SK-N-MC (cell line): ENCODE data around the gene CALCOCO2.

ENCODE experiments used
- EZH2 ChIP-seq: fragments of 200-600 bp; sonication (generic); IDR thresholded peaks from one replicate; pipeline ENCODE4 v1.6.1; 2017; ENCODE audit warnings: antibody characterized with exemption
- FOXP2 ChIP-seq: optimal IDR thresholded peaks from 2 replicates; pipeline ENCODE3; 2011; ENCODE audit warnings: mild to moderate bottlenecking, moderate library complexity; ENCODE audit not compliant: insufficient read depth; ENCODE audit errors: extremely low read length, control extremely low read depth
- POLR2AphosphoS5 ChIP-seq: IDR thresholded peaks from 2 replicates; pipeline ENCODE4 v1.6.1; 2012; ENCODE audit warnings: mild to moderate bottlenecking, low read depth, low read length, borderline replicate concordance

DNA sequence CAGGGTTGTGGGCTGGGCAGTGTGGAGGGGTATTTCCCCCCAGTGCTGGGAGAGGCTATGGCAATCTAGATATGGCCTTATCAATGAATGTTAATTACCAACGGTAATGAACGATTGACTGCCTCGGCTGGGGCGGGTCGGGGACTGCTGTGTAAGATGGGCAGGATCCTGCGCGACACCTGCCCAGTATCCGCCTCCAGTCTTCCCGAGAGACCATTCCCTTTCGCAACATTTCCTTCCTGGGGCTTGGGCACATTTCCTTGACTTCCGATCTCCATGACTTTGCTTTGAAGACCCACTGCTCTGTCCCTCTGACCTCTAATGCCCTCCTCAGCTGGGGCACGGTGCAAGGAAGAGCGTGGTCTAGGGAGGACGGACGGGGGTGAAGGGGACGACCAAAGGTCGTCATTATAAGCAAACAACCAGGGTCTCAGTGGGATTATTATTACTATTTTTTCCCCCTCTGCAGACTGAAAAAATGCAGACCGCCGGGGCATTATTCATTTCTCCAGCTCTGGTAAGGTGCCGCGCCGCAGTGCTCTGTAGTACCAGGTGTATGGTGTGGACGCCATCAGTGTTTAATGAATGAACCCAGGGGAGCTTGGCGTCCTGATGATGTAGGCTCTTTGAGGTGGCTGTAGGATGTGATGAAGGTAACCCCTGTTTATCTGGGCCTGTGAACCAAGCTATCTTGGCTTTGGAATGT is 62.3 kb downstream of the CALCOCO2 start:
- TF ChIP-seq POLR2AphosphoS5 (no peak; the same call in 1 of the 2 replicates), EZH2 (no peak), FOXP2 (no peak)
